NCI-H524 (cell line): ENCODE results near the gene ICOSLG.
"Not testable (repeated sequence)": the region's sequence is repeated elsewhere in the genome, so short reads cannot be mapped to it uniquely, and the experiment has no call there.

ENCODE experiments used
- DNase-seq, 2 experiments: peaks; one replicate each; lab custom pipeline; 2025; lab: John Stamatoyannopoulos, UW

The ICOSLG gene

GRCh38 chr21:44240842-44241241 is at the start of gene ICOSLG:
TSS of gene ICOSLG (minus strand) at chr21:44240943. CDS start at chr21:44240817, 126 bp downstream.
- not testable (repeated sequence) for DNase-seq

- DNase-seq: no peak
Observed at GRCh38 chr21:44289381-44290010, 48.8 kb upstream of the ICOSLG start.

GRCh38 chr21:44288251-44289110 is 47.7 kb upstream of the ICOSLG start:
- DNase-seq: no peak

GRCh38 chr21:44286716-44287632 is 46.2 kb upstream of the ICOSLG start:
- DNase-seq: no peak

- no peak for DNase-seq
Observed at GRCh38 chr21:44286086-44286715, 45.5 kb upstream of the ICOSLG start.

- no peak for DNase-seq
Observed at GRCh38 chr21:44285138-44285992, 44.6 kb upstream of the ICOSLG start, which contains the start of gene AIRE. TSS of gene AIRE (plus strand) at chr21:44285876. CDS start at chr21:44286007, 131 bp downstream.

GRCh38 chr21:44283948-44284347 is 43.2 kb upstream of the ICOSLG start:
- DNase-seq: no peak

- peak; percentile 9 to 63 for DNase-seq
Observed at GRCh38 chr21:44283211-44283785, 42.6 kb upstream of the ICOSLG start.

GRCh38 chr21:44282370-44282769 is 41.6 kb upstream of the ICOSLG start:
- no peak for DNase-seq

GRCh38 chr21:44281801-44282200 is 41.1 kb upstream of the ICOSLG start:
- DNase-seq: no peak

- peak; percentile 24 to 74 for DNase-seq
Observed at GRCh38 chr21:44279354-44280260, 38.9 kb upstream of the ICOSLG start.

- DNase-seq: no peak
Observed at GRCh38 chr21:44275041-44275440, 34.3 kb upstream of the ICOSLG start.

- no peak for DNase-seq
Observed at GRCh38 chr21:44273046-44273445, 32.3 kb upstream of the ICOSLG start.

GRCh38 chr21:44272284-44272858 is 31.6 kb upstream of the ICOSLG start:
- DNase-seq: no peak

GRCh38 chr21:44271558-44272283 is 31.0 kb upstream of the ICOSLG start:
- DNase-seq: no peak

GRCh38 chr21:44269090-44269489 is 28.3 kb upstream of the ICOSLG start:
- DNase-seq: no peak

GRCh38 chr21:44267655-44268142 is 27.0 kb upstream of the ICOSLG start:
- DNase-seq: no peak

- DNase-seq: no peak
Observed at GRCh38 chr21:44265734-44266270, 25.1 kb upstream of the ICOSLG start.
